Neural cell (in vitro differentiated cells): ENCODE measurements around the gene ANK2. TPM values are rescaled to one million over a fixed set of nuclear protein-coding genes. Genes with fewer than 3 reads are reported as not detected.
"Not testable (repeated sequence)": the region's sequence is repeated elsewhere in the genome, so short reads cannot be mapped to it uniquely, and the experiment has no call there.

Source experiments
- H2AFZ ChIP-seq: fragments of 200-600, 300-800 bp; sonication (generic), shearing (Covaris generic); 2 replicates; pipeline ENCODE4 v1.6.0; 2014; ENCODE audit warnings: low read depth, mild to moderate bottlenecking, antibody characterized with exemption, low read length, moderate library complexity
- H3F3A ChIP-seq: fragments of 200-600 bp; shearing (Covaris generic); 2 replicates; pipeline ENCODE4 v1.6.1; 2016; ENCODE audit warnings: mild to moderate bottlenecking, moderate library complexity, mixed read lengths, antibody characterized with exemption, low read length; ENCODE audit not compliant: insufficient read depth, poor library complexity, severe bottlenecking
- H3K27ac ChIP-seq: fragments of 200-600, 300-800 bp; sonication (generic), shearing (Covaris generic); 2 replicates; pipeline ENCODE4 v1.5.1; 2014; ENCODE audit warnings: mild to moderate bottlenecking, low read length, moderate library complexity
- H3K27me3 ChIP-seq: fragments of 300-800, 200-600 bp; sonication (generic), shearing (Covaris generic); 2 replicates; pipeline ENCODE4 v1.6.0; 2014; ENCODE audit warnings: mild to moderate bottlenecking, low read depth, low read length, moderate library complexity; ENCODE audit not compliant: insufficient read depth
- H3K36me3 ChIP-seq: fragments of 300-800, 200-600 bp; sonication (generic), shearing (Covaris generic); 2 replicates; pipeline ENCODE4 v1.5.1; 2014; ENCODE audit warnings: mild to moderate bottlenecking, antibody characterized with exemption, low read length, moderate library complexity; ENCODE audit not compliant: insufficient read depth
- H3K4me2 ChIP-seq: fragments of 300-800, 200-600 bp; sonication (generic), shearing (Covaris generic); 2 replicates; pipeline ENCODE4 v1.6.0; 2014; ENCODE audit warnings: mild to moderate bottlenecking, low read length
- H3K4me3 ChIP-seq: fragments of 300-800, 200-600 bp; sonication (generic), shearing (Covaris generic); 2 replicates; pipeline ENCODE4 v1.5.1; 2014; ENCODE audit warnings: mild to moderate bottlenecking, low read length, moderate library complexity
- H3K79me2 ChIP-seq: fragments of 200-600 bp; shearing (Covaris generic); replicated peaks from 2 replicates; pipeline ENCODE4 v1.6.0; 2014; ENCODE audit warnings: mild to moderate bottlenecking, low read length, moderate library complexity; ENCODE audit not compliant: insufficient read depth
- H3K9ac ChIP-seq: fragments of 300-800, 200-600 bp; sonication (generic), shearing (Covaris generic); 2 replicates; pipeline ENCODE4 v1.6.1; 2016; ENCODE audit warnings: mild to moderate bottlenecking, low read length, mixed read lengths
- H3K9me2 ChIP-seq: fragments of 200-600 bp; shearing (Covaris generic); 2 replicates; pipeline ENCODE4 v1.6.1; 2016; ENCODE audit warnings: mild to moderate bottlenecking, low read length, mixed read lengths; ENCODE audit not compliant: insufficient read depth
- H3K9me3 ChIP-seq: fragments of 200-600, 300-800 bp; sonication (generic), shearing (Covaris generic); 2 replicates; pipeline ENCODE4 v1.6.1; 2016; ENCODE audit warnings: mild to moderate bottlenecking, mixed run types, low read length, moderate library complexity, mixed read lengths
- H4K20me1 ChIP-seq: fragments of 200-600 bp; shearing (Covaris generic); 2 replicates; pipeline ENCODE4 v1.6.1; 2016; ENCODE audit warnings: mild to moderate bottlenecking, mixed run types; ENCODE audit not compliant: insufficient read depth
- CTCF ChIP-seq: fragments of 450-650 bp; IDR thresholded peaks from 2 replicates; pipeline ENCODE4 v1.5.1; 2014; ENCODE audit warnings: antibody characterized with exemption, mild to moderate bottlenecking, moderate library complexity; ENCODE audit not compliant: poor library complexity, severe bottlenecking
- EP300 ChIP-seq: fragments of 450-650 bp; conservative IDR thresholded peaks from 2 replicates; pipeline ENCODE4 v1.6.1; 2014; ENCODE audit warnings: antibody characterized with exemption, mild to moderate bottlenecking, moderate library complexity; ENCODE audit not compliant: poor library complexity, severe bottlenecking
- EZH2 ChIP-seq: fragments of 200-600, 300-800 bp; shearing (Covaris generic), sonication (generic); IDR thresholded peaks from 2 replicates; pipeline ENCODE4 v1.6.1; 2014; ENCODE audit warnings: antibody characterized with exemption, low read length, borderline replicate concordance, mild to moderate bottlenecking; ENCODE audit not compliant: insufficient read depth, poor library complexity, severe bottlenecking
- MXI1 ChIP-seq: fragments of 450-650 bp; conservative IDR thresholded peaks from 2 replicates; pipeline ENCODE4 v1.6.1; 2014; ENCODE audit warnings: antibody characterized with exemption, mild to moderate bottlenecking; ENCODE audit not compliant: poor library complexity, severe bottlenecking
- POLR2AphosphoS5 ChIP-seq: IDR thresholded peaks from 2 replicates; pipeline ENCODE4 v1.6.1; 2012
- RAD21 ChIP-seq: fragments of 450-650 bp; conservative IDR thresholded peaks from 2 replicates; pipeline ENCODE4 v1.6.1; 2014; ENCODE audit warnings: antibody characterized with exemption, mild to moderate bottlenecking, moderate library complexity
- REST ChIP-seq: IDR thresholded peaks from 2 replicates; pipeline ENCODE4 v1.6.1; 2012; ENCODE audit warnings: borderline replicate concordance
- SMC3 ChIP-seq: fragments of 450-650 bp; conservative IDR thresholded peaks from 2 replicates; pipeline ENCODE4 v1.6.1; 2014; ENCODE audit warnings: antibody characterized with exemption, mild to moderate bottlenecking, moderate library complexity; ENCODE audit not compliant: poor library complexity
- TAF1 ChIP-seq: IDR thresholded peaks from 2 replicates; pipeline ENCODE4 v1.6.1; 2012; ENCODE audit warnings: low read depth
- polyA plus RNA-seq: library from polyadenylated mRNA; depleted of rRNA; stranded (reverse); fragments of >200 nt; gene quantifications from 2 replicates; pipeline ENCODE4 v1.2.3, GENCODE V29; 2014

The ANK2 gene
- polyA plus RNA-seq, 1 donor from 2014 or later = 52.0 TPM

DNA sequence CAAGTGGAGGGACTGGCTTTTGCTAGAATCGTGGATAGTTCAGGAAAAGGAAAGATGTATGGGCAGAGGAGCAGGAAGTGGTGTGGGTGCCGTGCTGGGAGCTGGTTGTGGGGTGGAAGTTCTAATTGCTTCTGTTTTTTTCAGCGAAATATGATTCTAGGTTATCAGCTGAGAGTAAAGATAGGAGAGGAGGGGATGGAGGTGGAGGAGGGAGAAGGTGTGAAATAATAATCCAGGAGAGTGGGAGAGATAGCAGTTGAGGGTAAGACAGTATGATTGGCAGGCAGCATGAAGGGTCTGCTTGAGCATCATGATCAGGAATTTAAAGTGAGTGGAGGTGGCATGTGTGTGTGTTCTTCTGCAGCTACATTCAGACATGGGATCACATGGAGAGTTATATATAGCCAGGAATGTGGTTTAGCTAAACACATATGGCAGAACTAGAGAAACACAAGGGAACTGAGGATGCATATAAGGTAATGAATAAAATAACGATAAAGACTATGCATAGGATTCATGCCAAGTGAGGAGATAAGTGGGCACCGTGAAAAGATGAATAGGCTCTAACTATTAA is 133.7 kb downstream of the ANK2 start:
- H3K27ac ChIP-seq = no peak overlapping the region
- H3K9ac ChIP-seq = no peak overlapping the region
- no peaks in the 10 kb centered on the region for H3F3A ChIP-seq
- no peak overlapping the region for H3K4me3 ChIP-seq
- no peak overlapping the region for H3K4me2 ChIP-seq
- no peaks in the 10 kb centered on the region for H3K79me2 ChIP-seq
- no peak overlapping the region for H2AFZ ChIP-seq
- H3K9me2 ChIP-seq = no peaks in the 10 kb centered on the region
- no peaks in the 10 kb centered on the region for H3K27me3 ChIP-seq
- H4K20me1 ChIP-seq = no peaks in the 10 kb centered on the region
- no peaks in the 10 kb centered on the region for H3K36me3 ChIP-seq
- TF ChIP-seq REST (no peak), POLR2AphosphoS5 (no peak), EP300 (no peak), MXI1 (no peak), SMC3 (no peak), RAD21 (no peak), CTCF (no peak), EZH2 (no peak), TAF1 (no peak)
- no peaks in the 10 kb centered on the region for H3K9me3 ChIP-seq

- H3F3A ChIP-seq, H3K4me3 ChIP-seq, H3K4me2 ChIP-seq, H3K9ac ChIP-seq, H3K79me2 ChIP-seq, H4K20me1 ChIP-seq, H3K27ac ChIP-seq, H3K36me3 ChIP-seq, H2AFZ ChIP-seq, H3K27me3 ChIP-seq, H3K9me2 ChIP-seq, H3K9me3 ChIP-seq: not testable (repeated sequence)
Measured at GRCh38 chr4:113186220-113186619, 136.8 kb downstream of the ANK2 start.

GRCh38 chr4:113186913-113187312 is 137.5 kb downstream of the ANK2 start:
- H3K27ac ChIP-seq = no peak overlapping the region
- no peaks in the 10 kb centered on the region for H3K27me3 ChIP-seq
- H3K4me2 ChIP-seq = no peak overlapping the region
- H3K36me3 ChIP-seq = no peaks in the 10 kb centered on the region
- H4K20me1 ChIP-seq = no peaks in the 10 kb centered on the region
- H3K79me2 ChIP-seq = no peaks in the 10 kb centered on the region
- H2AFZ ChIP-seq = no peak overlapping the region
- no peaks in the 10 kb centered on the region for H3K9me2 ChIP-seq
- TF ChIP-seq MXI1 = no peak
- H3F3A ChIP-seq = no peaks in the 10 kb centered on the region
- H3K9ac ChIP-seq = no peak overlapping the region
- H3K4me3 ChIP-seq = no peak overlapping the region
- no peaks in the 10 kb centered on the region for H3K9me3 ChIP-seq
